ENCODE data around the gene CRELD2.

DNA sequence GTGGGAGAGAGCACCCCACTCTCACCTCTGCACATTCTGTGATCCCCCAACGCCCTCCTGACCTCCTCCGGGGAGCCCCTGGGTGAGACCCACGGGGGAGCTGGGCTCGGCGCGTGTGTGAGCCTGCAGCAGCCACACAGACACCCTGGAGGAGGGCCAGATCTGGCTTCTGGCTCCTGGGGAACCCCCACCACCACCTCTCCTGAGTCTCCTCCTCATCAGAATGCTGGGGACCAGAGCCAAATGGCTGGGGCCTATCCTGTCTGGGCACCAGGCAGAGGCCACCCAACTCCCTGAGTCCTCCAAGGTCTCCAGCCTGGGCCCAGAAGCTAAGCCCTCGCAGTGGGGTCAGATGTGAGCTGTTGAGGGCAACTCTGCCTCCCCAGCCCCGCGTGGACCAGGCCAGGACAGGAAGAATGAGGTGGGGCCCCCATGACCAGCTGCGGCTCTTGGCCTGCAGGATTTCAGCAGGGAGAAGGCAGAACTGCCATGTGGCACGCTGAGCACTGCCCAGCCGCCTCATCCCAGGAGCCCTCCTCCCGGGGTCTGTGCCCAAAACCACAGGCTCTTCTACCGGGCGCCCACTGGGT, 36.7 kb downstream of the CRELD2 start:
- TF ChIP-seq ZBTB17 (tag by site-specific recombination; IDR thresholded peaks at IDR 0.05) (no peak), ZNF560 (tag by site-specific recombination; IDR thresholded peaks at IDR 0.05; ENCODE audit: borderline replicate concordance) (no peak), ZNF670 (tag by site-specific recombination; IDR thresholded peaks at IDR 0.05; ENCODE audit: low read depth) (no peak), ZNF830 (tag by site-specific recombination; IDR thresholded peaks at IDR 0.05; ENCODE audit: low read depth) (no peak), ZNF768 (tag by site-specific recombination; IDR thresholded peaks at IDR 0.05) (no peak), ZNF645 (tag by site-specific recombination; IDR thresholded peaks at IDR 0.05) (no peak), ZNF350 (tag by site-specific recombination; IDR thresholded peaks at IDR 0.05) (no peak), SALL2 (tag by site-specific recombination; IDR thresholded peaks at IDR 0.05; ENCODE audit: borderline replicate concordance) (no peak)
- TF ChIP-seq, protein P1, sequence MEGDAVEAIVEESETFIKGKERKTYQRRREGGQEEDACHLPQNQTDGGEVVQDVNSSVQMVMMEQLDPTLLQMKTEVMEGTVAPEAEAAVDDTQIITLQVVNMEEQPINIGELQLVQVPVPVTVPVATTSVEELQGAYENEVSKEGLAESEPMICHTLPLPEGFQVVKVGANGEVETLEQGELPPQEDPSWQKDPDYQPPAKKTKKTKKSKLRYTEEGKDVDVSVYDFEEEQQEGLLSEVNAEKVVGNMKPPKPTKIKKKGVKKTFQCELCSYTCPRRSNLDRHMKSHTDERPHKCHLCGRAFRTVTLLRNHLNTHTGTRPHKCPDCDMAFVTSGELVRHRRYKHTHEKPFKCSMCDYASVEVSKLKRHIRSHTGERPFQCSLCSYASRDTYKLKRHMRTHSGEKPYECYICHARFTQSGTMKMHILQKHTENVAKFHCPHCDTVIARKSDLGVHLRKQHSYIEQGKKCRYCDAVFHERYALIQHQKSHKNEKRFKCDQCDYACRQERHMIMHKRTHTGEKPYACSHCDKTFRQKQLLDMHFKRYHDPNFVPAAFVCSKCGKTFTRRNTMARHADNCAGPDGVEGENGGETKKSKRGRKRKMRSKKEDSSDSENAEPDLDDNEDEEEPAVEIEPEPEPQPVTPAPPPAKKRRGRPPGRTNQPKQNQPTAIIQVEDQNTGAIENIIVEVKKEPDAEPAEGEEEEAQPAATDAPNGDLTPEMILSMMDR (tag by site-specific recombination; IDR thresholded peaks at IDR 0.05): no peak
- TF ChIP-seq, protein P2, sequence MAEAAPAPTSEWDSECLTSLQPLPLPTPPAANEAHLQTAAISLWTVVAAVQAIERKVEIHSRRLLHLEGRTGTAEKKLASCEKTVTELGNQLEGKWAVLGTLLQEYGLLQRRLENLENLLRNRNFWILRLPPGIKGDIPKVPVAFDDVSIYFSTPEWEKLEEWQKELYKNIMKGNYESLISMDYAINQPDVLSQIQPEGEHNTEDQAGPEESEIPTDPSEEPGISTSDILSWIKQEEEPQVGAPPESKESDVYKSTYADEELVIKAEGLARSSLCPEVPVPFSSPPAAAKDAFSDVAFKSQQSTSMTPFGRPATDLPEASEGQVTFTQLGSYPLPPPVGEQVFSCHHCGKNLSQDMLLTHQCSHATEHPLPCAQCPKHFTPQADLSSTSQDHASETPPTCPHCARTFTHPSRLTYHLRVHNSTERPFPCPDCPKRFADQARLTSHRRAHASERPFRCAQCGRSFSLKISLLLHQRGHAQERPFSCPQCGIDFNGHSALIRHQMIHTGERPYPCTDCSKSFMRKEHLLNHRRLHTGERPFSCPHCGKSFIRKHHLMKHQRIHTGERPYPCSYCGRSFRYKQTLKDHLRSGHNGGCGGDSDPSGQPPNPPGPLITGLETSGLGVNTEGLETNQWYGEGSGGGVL (tag by site-specific recombination; IDR thresholded peaks at IDR 0.05): no peak

Data from HEK293 (cell line).